ENCODE measurements around the gene SMIM44. TPM values are rescaled to one million over a fixed set of nuclear protein-coding genes. Genes with fewer than 3 reads are reported as not detected.

SMIM44 gene
- total RNA-seq, 6 experiments from 2014 or later = not detected

DNA sequence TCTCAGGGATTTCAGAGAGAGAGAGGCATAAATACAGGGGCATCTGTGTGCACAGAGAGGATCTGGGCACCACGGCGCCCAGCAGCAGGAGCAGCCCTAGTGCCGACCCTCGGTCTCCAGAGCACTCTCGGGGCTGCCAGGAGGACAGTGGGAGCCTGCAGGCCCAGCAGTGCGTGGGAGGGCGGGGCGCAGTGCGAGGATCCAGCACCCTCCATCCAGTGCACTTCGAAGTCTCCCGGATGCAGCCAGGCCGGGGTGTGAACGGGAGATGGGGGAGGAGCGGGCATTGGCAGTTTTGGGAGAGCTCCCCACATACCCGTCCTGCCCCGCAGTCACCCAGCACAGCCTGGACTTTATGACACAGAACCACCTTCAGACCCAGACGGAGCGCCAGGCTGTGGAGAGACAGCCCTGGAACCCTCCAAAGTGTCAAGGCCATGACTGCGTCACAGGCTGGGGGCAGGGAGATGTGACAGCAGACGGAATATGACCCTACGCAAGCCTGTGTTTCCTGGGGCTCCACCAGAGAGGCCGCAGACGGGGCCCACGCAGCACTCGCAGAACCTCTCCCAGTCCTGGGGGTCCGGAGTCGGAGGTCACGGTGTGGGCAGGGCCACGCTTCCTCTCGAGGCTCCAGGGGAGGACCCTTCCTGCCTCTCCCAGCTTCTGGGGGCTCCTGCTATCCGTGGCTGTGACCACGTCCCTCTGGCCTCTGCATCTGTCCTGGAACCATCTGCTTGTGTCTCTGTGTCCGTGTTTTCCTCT, 41.0 kb upstream of the SMIM44 start:
- no peaks in the 10 kb centered on the region for H3K4me1 Mint-ChIP-seq (ENCODE audit: low read depth)
- no peak for DNase-seq
- H3K9me3 Mint-ChIP-seq = no peaks in the 10 kb centered on the region
- H3K27me3 Mint-ChIP-seq (ENCODE audit: insufficient read depth) = peaks cover 3% of the 10 kb centered on the region; the same call in 1 of the 2 replicates
- peaks cover 15% of the 10 kb centered on the region; the same call in 1 of the 2 replicates for H3K36me3 Mint-ChIP-seq (ENCODE audit: low read depth)
- TF ChIP-seq, protein P1, sequence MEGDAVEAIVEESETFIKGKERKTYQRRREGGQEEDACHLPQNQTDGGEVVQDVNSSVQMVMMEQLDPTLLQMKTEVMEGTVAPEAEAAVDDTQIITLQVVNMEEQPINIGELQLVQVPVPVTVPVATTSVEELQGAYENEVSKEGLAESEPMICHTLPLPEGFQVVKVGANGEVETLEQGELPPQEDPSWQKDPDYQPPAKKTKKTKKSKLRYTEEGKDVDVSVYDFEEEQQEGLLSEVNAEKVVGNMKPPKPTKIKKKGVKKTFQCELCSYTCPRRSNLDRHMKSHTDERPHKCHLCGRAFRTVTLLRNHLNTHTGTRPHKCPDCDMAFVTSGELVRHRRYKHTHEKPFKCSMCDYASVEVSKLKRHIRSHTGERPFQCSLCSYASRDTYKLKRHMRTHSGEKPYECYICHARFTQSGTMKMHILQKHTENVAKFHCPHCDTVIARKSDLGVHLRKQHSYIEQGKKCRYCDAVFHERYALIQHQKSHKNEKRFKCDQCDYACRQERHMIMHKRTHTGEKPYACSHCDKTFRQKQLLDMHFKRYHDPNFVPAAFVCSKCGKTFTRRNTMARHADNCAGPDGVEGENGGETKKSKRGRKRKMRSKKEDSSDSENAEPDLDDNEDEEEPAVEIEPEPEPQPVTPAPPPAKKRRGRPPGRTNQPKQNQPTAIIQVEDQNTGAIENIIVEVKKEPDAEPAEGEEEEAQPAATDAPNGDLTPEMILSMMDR (IDR thresholded peaks at IDR 0.05) = no peak
- no peak overlapping the region for H3K27ac Mint-ChIP-seq
- H3K4me3 Mint-ChIP-seq = no peak overlapping the region

DNA sequence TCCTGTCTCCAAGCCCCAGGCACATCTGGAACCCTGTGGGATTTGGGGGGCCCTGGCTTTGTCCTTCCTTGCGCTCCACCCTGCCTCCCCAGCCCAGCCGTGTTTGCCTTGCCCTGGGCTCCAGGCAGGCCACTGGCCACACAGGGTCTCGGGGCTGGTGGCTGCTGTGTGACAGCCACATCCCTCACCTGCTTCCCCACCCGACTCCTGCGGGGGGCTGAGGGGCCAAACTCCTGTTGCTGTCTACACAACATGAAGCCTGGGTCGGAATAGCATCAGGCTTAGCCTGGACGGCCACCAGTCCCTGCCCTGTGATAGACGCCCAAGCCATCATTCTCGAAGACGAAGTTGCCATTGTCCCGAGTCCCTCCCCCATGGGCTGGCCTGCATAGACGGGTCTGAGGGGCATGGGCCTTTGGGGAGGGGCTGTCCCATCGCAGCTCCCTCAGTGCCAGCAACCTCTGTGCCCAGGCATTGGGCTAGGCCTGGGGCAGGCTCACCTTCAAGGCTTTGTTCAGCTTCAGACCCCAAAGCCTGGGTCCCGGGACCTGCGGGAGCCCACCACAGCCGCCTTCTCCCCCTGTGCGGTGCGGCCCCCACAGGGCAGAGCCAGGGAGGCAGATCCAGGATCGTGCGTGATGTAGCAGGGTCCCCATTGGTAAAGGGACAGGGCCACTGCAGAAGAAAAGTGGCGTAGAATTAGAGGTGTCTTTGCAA, 40.3 kb upstream of the SMIM44 start:
- Mint-ChIP-seq H3K4me1 (ENCODE audit: low read depth) (no peaks in the 10 kb centered on the region), H3K36me3 (ENCODE audit: low read depth) (peaks cover 15% of the 10 kb centered on the region; the same call in 1 of the 2 replicates), H3K27me3 (ENCODE audit: insufficient read depth) (peaks cover 3% of the 10 kb centered on the region; the same call in 1 of the 2 replicates), H3K9me3 (no peaks in the 10 kb centered on the region), H3K4me3 (no peak overlapping the region), H3K27ac (no peak overlapping the region)
- TF ChIP-seq, protein P1 (IDR thresholded peaks at IDR 0.05) = no peak
- no peak for DNase-seq

DNA sequence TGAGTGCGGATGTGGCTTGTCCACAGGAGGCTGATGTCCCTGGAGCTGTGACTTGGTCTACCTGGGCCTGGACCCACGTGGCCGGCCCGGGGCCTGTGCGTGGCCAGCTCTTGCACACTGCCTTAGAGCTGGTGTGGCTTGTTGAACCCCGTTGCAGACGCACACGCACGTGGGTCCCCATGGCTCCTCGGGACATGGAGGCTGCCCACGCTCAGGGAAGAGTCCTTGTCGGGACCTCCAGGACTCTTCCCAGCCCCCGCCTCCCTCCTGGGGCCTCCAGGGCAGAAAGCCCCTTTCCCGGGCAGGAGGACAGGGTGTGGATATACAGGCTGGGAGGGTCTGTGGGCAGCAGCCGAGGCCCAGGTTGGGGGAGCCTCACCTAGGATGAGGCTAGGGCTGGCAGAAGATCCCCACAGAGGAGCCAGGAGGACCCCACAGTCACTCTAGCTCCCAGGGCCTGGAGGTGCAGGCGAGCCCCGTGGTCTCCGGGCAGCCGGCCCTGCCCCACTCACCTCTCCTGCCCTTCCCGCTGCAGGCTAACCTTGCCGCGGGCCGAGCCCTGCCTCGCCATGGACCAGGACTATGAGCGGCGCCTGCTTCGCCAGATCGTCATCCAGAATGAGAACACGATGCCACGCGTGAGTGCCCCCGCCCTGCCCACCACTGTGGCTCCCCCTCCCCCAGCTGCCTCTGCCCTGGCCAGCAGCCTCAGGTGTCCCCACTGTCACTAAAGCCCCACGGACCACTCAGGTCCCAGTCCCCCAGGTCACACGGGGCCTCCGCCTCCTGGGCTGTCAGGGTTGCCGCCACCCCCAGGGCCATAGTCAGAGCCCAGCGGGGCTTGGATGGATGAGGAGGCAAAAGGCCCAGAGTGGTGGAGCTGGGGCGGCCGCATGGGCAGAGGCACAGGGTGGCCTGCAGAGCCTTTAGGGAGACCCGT, 39.5 kb upstream of the SMIM44 start:
- TF ChIP-seq, protein P1 (IDR thresholded peaks at IDR 0.05) = no peak
- Mint-ChIP-seq H3K27me3 (ENCODE audit: insufficient read depth) (peaks cover 3% of the 10 kb centered on the region; the same call in 1 of the 2 replicates), H3K9me3 (no peaks in the 10 kb centered on the region), H3K4me1 (ENCODE audit: low read depth) (no peaks in the 10 kb centered on the region), H3K36me3 (ENCODE audit: low read depth) (peaks cover 15% of the 10 kb centered on the region; the same call in 1 of the 2 replicates), H3K27ac (no peak overlapping the region), H3K4me3 (no peak overlapping the region)
- DNase-seq = no peak

DNA sequence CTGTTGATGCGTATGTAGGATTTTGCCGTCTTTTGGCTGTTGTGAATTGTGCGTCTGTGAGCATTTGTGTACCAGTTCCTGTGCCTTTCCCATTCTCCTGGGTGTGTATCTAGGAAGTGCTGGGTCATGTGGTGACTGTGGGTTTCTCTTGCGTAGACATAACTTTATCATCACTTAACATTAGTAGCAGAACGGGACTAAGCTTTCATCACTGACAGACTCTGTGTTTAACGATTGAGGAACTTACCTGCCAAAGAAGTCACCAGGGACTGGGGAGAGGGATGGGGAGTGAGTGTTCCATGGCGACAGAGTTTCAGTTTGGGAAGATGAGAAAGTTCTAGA, 37.8 kb upstream of the SMIM44 start:
- H3K9me3 Mint-ChIP-seq = no peaks in the 10 kb centered on the region
- no peak overlapping the region for H3K4me3 Mint-ChIP-seq
- H3K4me1 Mint-ChIP-seq (ENCODE audit: low read depth) = peaks cover under 1% of the 10 kb centered on the region; the same call in 1 of the 2 replicates
- peaks cover 3% of the 10 kb centered on the region; the same call in 1 of the 2 replicates for H3K27me3 Mint-ChIP-seq (ENCODE audit: insufficient read depth)
- TF ChIP-seq, protein P1 (IDR thresholded peaks at IDR 0.05) = no peak
- H3K36me3 Mint-ChIP-seq (ENCODE audit: low read depth) = peaks cover 10% of the 10 kb centered on the region; the same call in 1 of the 2 replicates
- DNase-seq = no peak
- no peak overlapping the region for H3K27ac Mint-ChIP-seq

Measured in HFFc6 (cell line).